Loucy (cell line): ENCODE data around the gene SHC1.
A peak's percentile ranks its signal among the peaks of the same experiment; 100 is the strongest.

Experiments
- H2AFZ ChIP-seq: fragments of 200-600 bp; sonication (generic); 2 replicates; pipeline ENCODE4 v1.6.0; 2016; ENCODE audit warnings: antibody characterized with exemption, mild to moderate bottlenecking, low read length, moderate library complexity
- H3F3A ChIP-seq: fragments of 200-600 bp; 2 replicates; pipeline ENCODE4 v1.6.0; 2016; ENCODE audit warnings: antibody characterized with exemption, low read depth, mild to moderate bottlenecking
- H3K27me3 ChIP-seq: fragments of 200-600 bp; sonication (generic); 2 replicates; pipeline ENCODE4 v1.6.1; 2014; ENCODE audit warnings: low read length, mild to moderate bottlenecking; ENCODE audit not compliant: insufficient read depth, poor library complexity, severe bottlenecking
- H3K36me3 ChIP-seq: fragments of 200-600 bp; sonication (generic); 2 replicates; pipeline ENCODE4 v1.6.1; 2016; ENCODE audit warnings: low read length; ENCODE audit not compliant: insufficient read depth
- H3K4me1 ChIP-seq: fragments of 200-600 bp; sonication (generic); 2 replicates; pipeline ENCODE4 v1.5.1; 2014; ENCODE audit warnings: low read length, mild to moderate bottlenecking; ENCODE audit not compliant: insufficient read depth, poor library complexity, severe bottlenecking
- H3K4me2 ChIP-seq: fragments of 200-600 bp; sonication (generic); 2 replicates; pipeline ENCODE4 v1.6.0; 2014; ENCODE audit warnings: antibody characterized with exemption, low read length, low read depth, mild to moderate bottlenecking; ENCODE audit not compliant: poor library complexity, severe bottlenecking
- H3K4me3 ChIP-seq: fragments of 200-600 bp; sonication (generic); 2 replicates; pipeline ENCODE4 v1.5.1; 2014; ENCODE audit warnings: low read length, mild to moderate bottlenecking, mixed read lengths; ENCODE audit not compliant: poor library complexity, severe bottlenecking
- H3K79me2 ChIP-seq: fragments of 200-600 bp; sonication (generic); 2 replicates; pipeline ENCODE4 v1.6.1; 2014; ENCODE audit warnings: low read length; ENCODE audit not compliant: insufficient read depth
- H3K9ac ChIP-seq: fragments of 200-600 bp; sonication (generic); 2 replicates; pipeline ENCODE4 v1.6.0; 2014; ENCODE audit warnings: mild to moderate bottlenecking, low read depth, low read length, moderate library complexity; ENCODE audit not compliant: poor library complexity, severe bottlenecking
- H3K9me2 ChIP-seq: fragments of 200-600 bp; sonication (generic); replicated peaks from 2 replicates; pipeline ENCODE4 v1.6.1; 2016; ENCODE audit warnings: low read depth, low read length, mixed read lengths
- H3K9me3 ChIP-seq: fragments of 200-600 bp; sonication (generic); 2 replicates; pipeline ENCODE4 v1.6.1; 2014; ENCODE audit warnings: mild to moderate bottlenecking, antibody characterized with exemption, low read length, low read depth; ENCODE audit not compliant: insufficient read depth
- H4K20me1 ChIP-seq: fragments of 200-600 bp; sonication (generic); 2 replicates; pipeline ENCODE4 v1.6.0; 2014; ENCODE audit warnings: antibody characterized with exemption, low read length, mild to moderate bottlenecking; ENCODE audit not compliant: insufficient read depth, poor library complexity, severe bottlenecking
- EZH2phosphoT487 ChIP-seq: fragments of 200-600 bp; IDR thresholded peaks from 2 replicates; pipeline ENCODE4 v1.6.1; 2018; ENCODE audit warnings: antibody characterized with exemption, mild to moderate bottlenecking, moderate library complexity, borderline replicate concordance
- TF ChIP-seq, protein P1 (sequence below): fragments of 200-600 bp; sonication (generic); conservative IDR thresholded peaks from 2 replicates; pipeline ENCODE4 v1.5.1; 2014; ENCODE audit warnings: mild to moderate bottlenecking, antibody characterized with exemption, low read length

SHC1 gene

GRCh38 chr1:154983776-154984466 lies 13.4 kb upstream of the SHC1 start:
- peaks cover 69% of the 10 kb centered on the region for H3K79me2 ChIP-seq
- H3K4me3 ChIP-seq: peak overlapping the region; percentile 86
- H3F3A ChIP-seq: peaks cover 9% of the 10 kb centered on the region; the same call in 1 of the 2 replicates
- TF ChIP-seq, protein P1, sequence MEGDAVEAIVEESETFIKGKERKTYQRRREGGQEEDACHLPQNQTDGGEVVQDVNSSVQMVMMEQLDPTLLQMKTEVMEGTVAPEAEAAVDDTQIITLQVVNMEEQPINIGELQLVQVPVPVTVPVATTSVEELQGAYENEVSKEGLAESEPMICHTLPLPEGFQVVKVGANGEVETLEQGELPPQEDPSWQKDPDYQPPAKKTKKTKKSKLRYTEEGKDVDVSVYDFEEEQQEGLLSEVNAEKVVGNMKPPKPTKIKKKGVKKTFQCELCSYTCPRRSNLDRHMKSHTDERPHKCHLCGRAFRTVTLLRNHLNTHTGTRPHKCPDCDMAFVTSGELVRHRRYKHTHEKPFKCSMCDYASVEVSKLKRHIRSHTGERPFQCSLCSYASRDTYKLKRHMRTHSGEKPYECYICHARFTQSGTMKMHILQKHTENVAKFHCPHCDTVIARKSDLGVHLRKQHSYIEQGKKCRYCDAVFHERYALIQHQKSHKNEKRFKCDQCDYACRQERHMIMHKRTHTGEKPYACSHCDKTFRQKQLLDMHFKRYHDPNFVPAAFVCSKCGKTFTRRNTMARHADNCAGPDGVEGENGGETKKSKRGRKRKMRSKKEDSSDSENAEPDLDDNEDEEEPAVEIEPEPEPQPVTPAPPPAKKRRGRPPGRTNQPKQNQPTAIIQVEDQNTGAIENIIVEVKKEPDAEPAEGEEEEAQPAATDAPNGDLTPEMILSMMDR: peak; percentile 29
- no peak for TF ChIP-seq EZH2phosphoT487
- no peak overlapping the region for H2AFZ ChIP-seq
- no peaks in the 10 kb centered on the region for H3K9me2 ChIP-seq
- H3K4me1 ChIP-seq: peaks cover 10% of the 10 kb centered on the region
- peak overlapping the region; percentile 89 for H3K4me2 ChIP-seq
- H3K9me3 ChIP-seq: no peaks in the 10 kb centered on the region
- peak overlapping the region; percentile 89 for H3K9ac ChIP-seq
- peaks cover 9% of the 10 kb centered on the region; the same call in 1 of the 2 replicates for H3K36me3 ChIP-seq
- H3K27me3 ChIP-seq: no peaks in the 10 kb centered on the region
- peaks cover 2% of the 10 kb centered on the region for H4K20me1 ChIP-seq

GRCh38 chr1:154982897-154983648 lies 12.5 kb upstream of the SHC1 start, which contains the start of gene FLAD1:
Gene FLAD1 (plus strand): TSS chr1:154983344. CDS start chr1:154983695, 351 bp downstream.
- Histone ChIP-seq H3F3A (peaks cover 9% of the 10 kb centered on the region; the same call in 1 of the 2 replicates), H4K20me1 (peaks cover 6% of the 10 kb centered on the region), H3K36me3 (peaks cover 14% of the 10 kb centered on the region; the same call in 1 of the 2 replicates), H3K27me3 (no peaks in the 10 kb centered on the region), H3K9me3 (no peaks in the 10 kb centered on the region), H2AFZ (peak within 1 kb of the TSS; percentile 77), H3K4me2 (peak within 1 kb of the TSS; percentile 89), H3K79me2 (peaks cover 74% of the 10 kb centered on the region), H3K9me2 (no peaks in the 10 kb centered on the region), H3K9ac (peak within 1 kb of the TSS; percentile 89), H3K4me1 (peaks cover 11% of the 10 kb centered on the region), H3K4me3 (peak within 1 kb of the TSS; percentile 86)
- TF ChIP-seq, protein P1: no peak
- no peak for TF ChIP-seq EZH2phosphoT487

GRCh38 chr1:154982341-154982740 lies 11.8 kb upstream of the SHC1 start:
- Histone ChIP-seq H3K4me3 (peak overlapping the region; percentile 86), H3K36me3 (peaks cover 18% of the 10 kb centered on the region; the same call in 1 of the 2 replicates), H3K4me1 (peaks cover 18% of the 10 kb centered on the region), H3K9me2 (no peaks in the 10 kb centered on the region), H4K20me1 (peaks cover 14% of the 10 kb centered on the region), H3K27me3 (no peaks in the 10 kb centered on the region), H2AFZ (peak overlapping the region; percentile 77; the same call in 1 of the 2 replicates), H3K9ac (peak overlapping the region; percentile 89), H3F3A (peaks cover 9% of the 10 kb centered on the region; the same call in 1 of the 2 replicates), H3K9me3 (no peaks in the 10 kb centered on the region), H3K4me2 (peak overlapping the region; percentile 89), H3K79me2 (peaks cover 79% of the 10 kb centered on the region)
- TF ChIP-seq, protein P1: no peak
- TF ChIP-seq EZH2phosphoT487: no peak
